ENCODE measurements around the gene FRMD5.
A peak's percentile ranks its signal among the peaks of the same experiment; 100 is the strongest.

FRMD5 gene

DNA sequence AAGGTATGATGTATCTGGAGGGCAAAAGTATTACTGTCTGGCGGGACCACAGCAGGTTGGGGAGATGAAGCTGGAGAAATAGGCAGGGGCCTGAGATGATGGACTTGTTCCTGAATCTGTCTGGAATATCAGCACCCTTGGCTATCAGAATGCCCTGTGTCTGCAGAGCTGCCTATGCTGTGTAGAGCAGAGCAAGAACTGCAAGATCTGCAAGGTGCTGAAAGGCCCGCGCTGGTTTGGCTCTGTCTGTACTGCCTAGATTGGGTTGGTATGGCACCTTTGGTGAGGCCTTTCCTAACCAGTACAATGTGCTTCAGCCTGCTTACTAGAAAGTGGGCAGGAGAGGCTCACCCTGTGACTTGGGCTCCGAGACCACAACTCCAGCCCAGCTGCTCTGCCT, 271.5 kb downstream of the FRMD5 start:
- DNase-seq (ENCODE audit: low spot score): no peak

GRCh38 chr15:43922021-43922420, 273.1 kb downstream of the FRMD5 start:
- no peak for DNase-seq (ENCODE audit: low spot score)

- DNase-seq (ENCODE audit: low spot score): no peak
These were observed 274.3 kb downstream of the FRMD5 start for GRCh38 chr15:43920815-43921214.

- DNase-seq (ENCODE audit: low spot score): no peak
These were observed 274.8 kb downstream of the FRMD5 start for GRCh38 chr15:43920254-43920600.

GRCh38 chr15:43919540-43920253, 275.4 kb downstream of the FRMD5 start:
- no peak for DNase-seq (ENCODE audit: low spot score)

GRCh38 chr15:43918717-43919116, 276.4 kb downstream of the FRMD5 start:
- DNase-seq (ENCODE audit: low spot score): no peak

GRCh38 chr15:43916326-43916660, 278.8 kb downstream of the FRMD5 start:
- no peak for DNase-seq (ENCODE audit: low spot score)

- no peak for DNase-seq (ENCODE audit: low spot score)
These were observed 279.3 kb downstream of the FRMD5 start for GRCh38 chr15:43915631-43916325.

- DNase-seq (ENCODE audit: low spot score): no peak
These were observed 281.1 kb downstream of the FRMD5 start for GRCh38 chr15:43913941-43914340.

- peak; percentile 49 for DNase-seq (ENCODE audit: low spot score)
These were observed 281.9 kb downstream of the FRMD5 start for GRCh38 chr15:43913026-43913780.

DNA sequence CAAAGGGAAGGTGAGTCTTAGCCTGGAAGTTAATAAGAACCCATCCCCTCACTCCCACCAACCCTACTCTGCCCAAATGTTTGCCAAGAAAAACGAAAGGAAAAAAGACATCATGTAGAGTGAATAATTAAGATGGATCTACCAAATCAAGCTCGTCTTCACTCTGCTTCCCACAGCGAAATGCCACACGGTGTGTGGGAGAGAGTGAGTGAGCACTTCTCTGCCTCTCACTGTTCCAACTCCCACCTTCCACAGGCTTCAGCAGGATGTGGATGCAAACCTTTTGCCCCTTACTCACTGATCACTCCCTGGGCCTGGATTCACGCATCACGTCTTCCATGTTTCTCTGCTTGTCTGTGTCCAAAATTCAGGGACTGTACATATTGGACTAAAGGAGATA, 282.9 kb downstream of the FRMD5 start:
- DNase-seq (ENCODE audit: low spot score): peak; percentile 59

DNA sequence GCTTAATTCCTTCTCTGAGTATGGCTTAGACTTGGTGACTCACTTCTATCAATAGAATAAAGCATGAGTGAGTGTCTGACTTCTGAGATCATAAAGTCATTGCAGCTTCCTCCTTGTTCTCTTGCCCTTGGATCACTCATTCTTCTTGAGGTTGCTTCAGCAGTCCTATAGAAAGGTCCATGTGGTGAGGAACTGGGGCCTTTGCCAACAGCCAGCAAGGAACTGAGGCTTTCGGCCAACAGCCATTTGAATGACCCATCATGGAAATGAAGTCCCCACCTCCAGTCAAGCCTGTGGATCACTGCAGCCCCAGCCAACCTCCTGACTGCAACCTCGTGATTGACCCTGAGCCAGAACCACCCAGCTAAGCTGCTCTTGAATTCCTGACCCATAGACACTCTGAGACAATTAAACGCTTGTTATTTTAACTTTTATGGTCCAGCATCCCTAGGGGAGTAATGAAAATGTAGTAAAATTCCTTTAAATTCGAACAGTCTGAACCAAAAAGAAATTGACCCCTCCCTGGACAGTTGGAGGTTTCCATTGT, 283.8 kb downstream of the FRMD5 start:
- peak; percentile 80 for DNase-seq (ENCODE audit: low spot score)

GRCh38 chr15:43908516-43909050, 286.5 kb downstream of the FRMD5 start:
- DNase-seq (ENCODE audit: low spot score): no peak

DNA sequence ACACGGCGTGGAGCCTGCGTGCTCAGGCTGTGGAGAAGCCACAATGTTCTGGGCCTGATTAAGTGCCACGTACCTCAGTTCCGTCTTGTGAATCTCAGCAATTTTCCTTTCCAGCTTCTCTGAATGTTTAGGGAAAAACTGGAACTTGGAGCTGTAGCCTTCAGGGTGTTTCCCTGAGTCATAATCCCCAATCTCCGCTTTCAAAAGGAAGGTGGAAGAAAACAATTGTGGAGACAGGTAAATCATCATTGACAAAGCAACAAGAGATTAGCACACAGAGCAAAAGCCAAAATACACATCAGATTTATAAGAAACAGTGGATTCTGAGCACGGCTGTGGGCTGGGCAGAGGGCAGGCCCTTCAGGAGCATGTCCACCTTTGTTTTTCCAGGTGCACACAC, 289.3 kb downstream of the FRMD5 start:
- no peak for DNase-seq (ENCODE audit: low spot score)

DNA sequence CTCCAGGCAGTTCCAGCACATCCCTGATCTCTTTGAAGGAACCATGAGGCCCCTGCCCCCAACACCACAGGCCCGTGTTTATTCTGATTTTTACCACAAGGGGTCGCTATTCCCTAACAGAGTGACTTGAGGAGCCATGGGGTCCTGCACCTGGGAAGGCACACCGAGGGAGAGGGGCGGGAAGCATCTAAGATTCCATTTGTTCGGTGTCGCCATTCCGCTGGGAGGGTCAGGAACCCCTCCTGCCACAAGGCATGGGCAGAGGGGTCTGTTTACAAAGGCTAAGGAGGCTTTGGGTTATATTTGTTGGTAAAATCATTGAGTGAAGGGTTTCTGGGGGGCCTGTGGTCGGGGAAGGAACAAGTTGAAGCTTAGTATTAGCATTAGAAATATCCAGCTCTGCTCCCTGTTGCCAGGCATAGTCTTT, 291.2 kb downstream of the FRMD5 start:
- DNase-seq (ENCODE audit: low spot score): peak; percentile 58

- DNase-seq (ENCODE audit: low spot score): no peak
These were observed 293.6 kb downstream of the FRMD5 start for GRCh38 chr15:43901495-43901894.

DNA sequence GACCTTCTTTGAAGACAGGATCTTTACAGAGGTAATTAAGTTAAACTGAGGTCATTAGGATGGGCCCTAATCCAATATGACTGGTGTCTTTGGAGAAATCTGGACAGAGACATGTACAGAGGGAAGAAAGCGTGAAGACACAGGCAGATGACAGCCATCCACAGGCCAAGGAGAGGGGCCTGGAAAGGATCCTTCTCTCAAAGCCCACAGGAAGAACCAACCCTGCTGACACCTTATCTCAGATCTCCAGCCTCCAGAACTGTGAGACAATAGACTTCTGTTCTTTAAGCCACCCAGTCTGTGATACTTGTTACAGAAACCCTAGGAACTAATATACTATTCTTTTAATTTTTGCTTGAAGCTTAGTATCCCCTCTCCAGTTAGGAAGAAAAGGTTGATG, 294.1 kb downstream of the FRMD5 start:
- no peak for DNase-seq (ENCODE audit: low spot score)

DNA sequence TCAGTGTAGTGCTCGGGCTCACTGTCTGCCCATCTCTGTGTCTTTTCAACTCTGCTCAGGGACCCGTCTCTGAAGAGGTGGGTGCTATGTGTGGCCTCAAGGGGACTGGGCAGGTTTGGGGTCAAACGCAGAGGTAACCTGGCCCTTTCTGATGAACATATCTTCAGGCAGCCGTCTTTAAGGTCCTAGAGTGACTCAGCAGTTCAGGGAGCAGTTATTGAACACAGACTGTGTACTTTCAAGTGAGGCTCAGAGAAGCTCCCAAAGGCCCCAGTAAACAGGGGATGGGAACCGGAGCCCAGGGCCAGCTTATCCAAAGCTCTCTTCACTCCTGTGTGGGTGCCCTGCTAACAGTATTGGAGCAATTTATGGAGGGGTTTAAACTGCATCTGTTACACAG, 295.1 kb downstream of the FRMD5 start:
- DNase-seq (ENCODE audit: low spot score): no peak

GRCh38 chr15:43898891-43899290, 296.2 kb downstream of the FRMD5 start:
- no peak for DNase-seq (ENCODE audit: low spot score)

DNA sequence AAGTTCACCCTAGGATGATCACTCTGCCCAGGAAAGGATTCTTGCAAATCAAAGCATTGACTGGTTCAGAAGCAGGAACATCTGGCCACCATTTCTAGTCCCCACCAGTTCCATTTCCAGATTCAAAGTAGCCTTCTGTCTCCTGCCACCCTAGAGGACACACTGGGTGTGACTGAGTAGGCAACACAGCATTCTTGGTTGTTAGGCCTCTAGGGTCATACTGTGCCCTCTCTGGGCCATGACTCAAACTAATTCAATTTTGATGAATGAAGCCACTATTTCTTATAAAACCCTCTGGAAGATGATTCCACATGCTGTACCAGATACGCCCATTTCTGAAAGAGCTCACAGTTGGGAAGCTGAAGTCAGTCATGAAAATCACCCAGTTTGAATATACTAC, 298.5 kb downstream of the FRMD5 start:
- no peak for DNase-seq (ENCODE audit: low spot score)

DNA sequence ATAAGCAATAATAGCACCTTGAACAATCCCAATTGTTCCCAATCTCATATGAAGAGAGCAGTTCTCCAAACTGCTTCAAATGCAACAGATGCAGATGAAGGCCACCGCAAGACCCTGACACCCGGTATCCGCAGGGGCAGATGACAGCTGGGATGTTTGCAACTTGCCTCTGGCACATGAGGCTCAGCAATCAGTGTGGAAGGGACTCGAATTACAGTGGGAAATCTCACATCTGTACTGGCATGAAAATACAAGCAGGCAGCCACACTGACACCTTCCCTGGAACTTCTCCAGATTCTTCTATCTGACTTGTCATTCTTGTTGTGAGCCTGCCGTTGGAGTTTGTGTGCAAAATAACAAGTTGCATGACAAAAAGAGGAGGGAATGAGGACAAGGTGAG, 299.5 kb downstream of the FRMD5 start:
- DNase-seq (ENCODE audit: low spot score): no peak

DNA sequence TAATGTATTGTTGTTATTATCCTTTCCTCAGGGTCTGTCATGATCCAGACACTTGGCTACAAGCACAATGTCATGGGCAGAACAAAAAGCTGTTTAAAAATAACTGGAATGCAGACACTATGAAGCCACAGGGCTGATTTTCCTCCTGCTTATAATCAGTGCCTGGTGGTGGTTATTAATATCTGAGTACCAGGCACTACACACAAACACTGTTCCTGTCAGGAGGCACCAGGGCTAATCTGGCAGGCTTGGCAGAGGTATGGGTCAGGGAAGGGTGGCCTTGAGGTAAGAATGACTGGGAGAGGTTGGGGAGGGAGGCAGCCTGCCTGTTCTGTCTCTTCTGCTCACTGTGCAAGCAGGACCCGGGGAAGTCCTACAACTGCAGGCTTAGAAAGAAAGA, 301.1 kb downstream of the FRMD5 start:
- DNase-seq (ENCODE audit: low spot score): no peak

GRCh38 chr15:43889042-43889441, 306.0 kb downstream of the FRMD5 start:
- no peak for DNase-seq (ENCODE audit: low spot score)

Measured in Ammon's horn (tissue), 1 donor.